Esophagus muscularis mucosa (tissue), 4 donors: ENCODE data around the gene TSSK3. TPM values are rescaled to one million over a fixed set of nuclear protein-coding genes. Genes with fewer than 3 reads are reported as not detected.

Source experiments
- DNase-seq: peaks from one replicate; pipeline ENCODE4 v3.0.0-alpha.2; 2017; ENCODE audit errors: extremely low spot score
- H3K27ac ChIP-seq, 4 donors: fragments of 200-600 bp; sonication (generic); replicated peaks in 1 of 4; 1 replicate in 3 of 4; 2 replicates in 1 of 4; pipeline ENCODE4 v1.5.1; 2016 to 2019; ENCODE audit warnings: mild to moderate bottlenecking in 1 of 4
- H3K27me3 ChIP-seq, 4 donors: fragments of 200-600 bp; sonication (generic); one replicate each; pipeline versions ENCODE4 v1.5.1 to v1.6.0; 2016 to 2019
- H3K36me3 ChIP-seq, 4 donors: fragments of 200-600 bp; sonication (generic); one replicate each; pipeline ENCODE4 v1.5.1; 2016 to 2019
- H3K4me1 ChIP-seq, 4 donors: fragments of 200-600 bp; sonication (generic); one replicate each; pipeline ENCODE4 v1.5.1; 2016 to 2019
- H3K4me3 ChIP-seq, 4 donors: fragments of 200-600 bp; sonication (generic); 1 replicate in 2 of 4; 2 replicates in 2 of 4; pipeline ENCODE4 v1.5.1; 2016 to 2019; ENCODE audit warnings: mild to moderate bottlenecking in 4 of 4, moderate library complexity in 1 of 4
- H3K9me3 ChIP-seq, 4 donors: fragments of 200-600 bp; sonication (generic); 1 replicate in 3 of 4; 2 replicates in 1 of 4; pipeline ENCODE4 v1.5.1; 2016 to 2019
- EP300 ChIP-seq: sonication (generic); formaldehyde crosslinking; IDR thresholded peaks from one replicate; pipeline ENCODE4 v1.6.1; 2017; ENCODE audit warnings: antibody characterized with exemption
- POLR2A ChIP-seq: fragments of 450-650 bp; IDR thresholded peaks from one replicate; pipeline ENCODE4 v1.6.1; 2017; ENCODE audit warnings: antibody characterized with exemption, moderate library complexity, mild to moderate bottlenecking, low read depth
- POLR2AphosphoS5 ChIP-seq, 2 donors: sonication (generic); formaldehyde crosslinking; IDR thresholded peaks; one replicate each; pipeline ENCODE4 v1.6.1; 2017; ENCODE audit warnings: antibody characterized with exemption in 2 of 2
- WGBS: methylation state at CpG from one replicate; pipeline ENCODE4 v1.1.5; 2018; 5-methylcytosine and 5-hydroxymethylcytosine counted together
- intact Hi-C: fragments of 100-400 bp; cut with DNase I; formaldehyde crosslinking; loops from one replicate; pipeline ENCODE4 v1.15.1; 2023
- total RNA-seq, 4 donors: library from RNA; depleted of rRNA; stranded (reverse); fragments of >200 nt; gene quantifications; one replicate each; pipeline versions ENCODE4 v1.1.0 to v1.2.1, GENCODE V29; 2016
- TF ChIP-seq, protein P1 (sequence below), 3 experiments: fragments of 200-600 bp in 2 of 3; fragments of 450-650 bp in 1 of 3; sonication (generic) in 2 of 3; IDR thresholded peaks; one replicate each; pipeline ENCODE4 v1.5.1; 2017 to 2019; ENCODE audit warnings: antibody characterized with exemption in 3 of 3, mild to moderate bottlenecking in 2 of 3, moderate library complexity in 1 of 3

TSSK3 gene
- total RNA-seq, 4 donors from 2014 or later: 0.86 to 3.7 TPM; not detected in 2

DNA sequence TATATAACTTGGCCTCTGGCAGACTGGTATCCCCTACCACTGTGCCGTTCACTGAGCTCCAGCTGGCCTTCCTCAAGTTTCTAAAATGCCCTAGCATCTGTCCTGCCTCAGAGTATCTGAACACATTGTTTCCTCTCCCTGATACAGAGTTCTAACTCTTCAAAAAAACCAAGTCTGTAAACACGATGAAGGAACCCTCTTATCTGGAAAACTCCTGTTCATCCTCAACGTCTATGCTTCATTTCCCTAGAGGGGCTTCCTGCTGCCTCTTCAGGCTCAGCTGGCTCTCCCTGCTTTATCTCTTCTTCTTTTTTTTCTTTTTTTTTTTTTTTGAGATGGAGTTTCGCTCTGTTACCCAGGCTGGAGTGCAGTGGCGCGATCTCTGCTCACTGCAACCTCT, 26.3 kb downstream of the TSSK3 start:
- TF ChIP-seq POLR2AphosphoS5 (IDR thresholded peaks at IDR 0.05): no peak
- TF ChIP-seq EP300: no peak
- TF ChIP-seq POLR2A: no peak
- TF ChIP-seq, protein P1, sequence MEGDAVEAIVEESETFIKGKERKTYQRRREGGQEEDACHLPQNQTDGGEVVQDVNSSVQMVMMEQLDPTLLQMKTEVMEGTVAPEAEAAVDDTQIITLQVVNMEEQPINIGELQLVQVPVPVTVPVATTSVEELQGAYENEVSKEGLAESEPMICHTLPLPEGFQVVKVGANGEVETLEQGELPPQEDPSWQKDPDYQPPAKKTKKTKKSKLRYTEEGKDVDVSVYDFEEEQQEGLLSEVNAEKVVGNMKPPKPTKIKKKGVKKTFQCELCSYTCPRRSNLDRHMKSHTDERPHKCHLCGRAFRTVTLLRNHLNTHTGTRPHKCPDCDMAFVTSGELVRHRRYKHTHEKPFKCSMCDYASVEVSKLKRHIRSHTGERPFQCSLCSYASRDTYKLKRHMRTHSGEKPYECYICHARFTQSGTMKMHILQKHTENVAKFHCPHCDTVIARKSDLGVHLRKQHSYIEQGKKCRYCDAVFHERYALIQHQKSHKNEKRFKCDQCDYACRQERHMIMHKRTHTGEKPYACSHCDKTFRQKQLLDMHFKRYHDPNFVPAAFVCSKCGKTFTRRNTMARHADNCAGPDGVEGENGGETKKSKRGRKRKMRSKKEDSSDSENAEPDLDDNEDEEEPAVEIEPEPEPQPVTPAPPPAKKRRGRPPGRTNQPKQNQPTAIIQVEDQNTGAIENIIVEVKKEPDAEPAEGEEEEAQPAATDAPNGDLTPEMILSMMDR (IDR thresholded peaks at IDR 0.05): no peak
- Histone ChIP-seq H3K27me3 (no peaks in the 10 kb centered on the region), H3K4me3 (no peak overlapping the region), H3K27ac (no peak overlapping the region), H3K4me1 (peaks cover 22 to 43% (median 35%) of the 10 kb centered on the region in 4 donors), H3K9me3 (no peaks in the 10 kb centered on the region), H3K36me3 (peaks cover 35 to 96% (median 75%) of the 10 kb centered on the region in 4 donors)
- intact Hi-C loops: no loop called here
- WGBS: 85% methylated on average over 6 of the region's 6 CpGs
- no peak for DNase-seq

DNA sequence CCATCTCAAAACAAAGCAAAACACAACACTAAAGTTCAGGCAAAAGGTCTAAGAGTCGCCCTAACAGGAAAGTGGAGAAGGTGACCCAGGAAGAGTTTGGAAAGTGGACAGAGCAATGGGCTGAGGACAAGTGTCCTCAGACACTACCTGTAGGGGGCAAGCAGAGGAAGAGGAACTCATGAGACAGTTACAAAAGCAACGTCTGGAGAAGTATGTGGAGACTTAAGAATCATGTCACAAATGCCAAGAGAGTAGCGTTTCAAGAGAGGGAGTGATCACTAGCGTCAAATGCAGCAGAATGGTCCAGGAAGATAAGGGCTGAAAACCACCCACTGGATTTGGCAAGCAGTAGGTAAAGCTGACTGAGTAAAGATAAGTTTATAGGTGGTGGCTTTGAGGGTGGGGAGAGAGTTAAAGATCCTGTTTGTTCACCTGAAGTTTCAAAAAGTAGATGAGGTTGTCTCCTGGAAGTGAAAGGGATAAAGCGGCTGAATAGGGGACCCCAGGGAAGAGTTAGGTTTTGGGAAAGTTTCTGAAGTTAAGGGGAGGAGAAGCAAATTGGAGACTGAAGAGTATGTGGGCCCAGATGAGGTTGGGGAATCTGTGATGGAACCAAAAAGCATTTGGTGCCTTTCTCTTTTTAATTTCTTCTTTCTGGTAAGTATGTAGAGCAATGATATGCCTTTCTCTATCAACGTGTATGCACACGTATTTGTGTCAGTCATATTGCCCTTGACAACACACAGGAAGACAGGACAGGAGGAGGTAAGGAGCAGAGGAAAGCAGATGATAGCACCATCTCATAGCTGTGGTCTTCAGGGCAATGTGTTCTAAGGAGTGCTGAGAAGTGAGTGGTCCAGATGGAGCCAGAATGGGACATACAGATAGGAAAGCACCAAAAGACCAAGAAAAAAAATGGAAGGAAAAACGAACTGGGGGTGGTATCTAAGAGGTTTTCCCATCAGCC, 28.8 kb downstream of the TSSK3 start:
- H3K9me3 ChIP-seq: no peaks in the 10 kb centered on the region
- H3K4me1 ChIP-seq: peaks cover 22 to 58% (median 48%) of the 10 kb centered on the region in 4 donors
- no peaks in the 10 kb centered on the region for H3K27me3 ChIP-seq
- DNase-seq: no peak
- 72% methylated on average over 8 of the region's 8 CpGs for WGBS
- H3K27ac ChIP-seq: no peak overlapping the region
- TF ChIP-seq POLR2AphosphoS5 (IDR thresholded peaks at IDR 0.05): no peak
- TF ChIP-seq, protein P1 (IDR thresholded peaks at IDR 0.05): no peak
- no peak for TF ChIP-seq EP300
- no peak for TF ChIP-seq POLR2A
- no peak overlapping the region for H3K4me3 ChIP-seq
- intact Hi-C loops: no loop called here
- H3K36me3 ChIP-seq: peaks cover 21 to 71% (median 50%) of the 10 kb centered on the region in 4 donors

DNA sequence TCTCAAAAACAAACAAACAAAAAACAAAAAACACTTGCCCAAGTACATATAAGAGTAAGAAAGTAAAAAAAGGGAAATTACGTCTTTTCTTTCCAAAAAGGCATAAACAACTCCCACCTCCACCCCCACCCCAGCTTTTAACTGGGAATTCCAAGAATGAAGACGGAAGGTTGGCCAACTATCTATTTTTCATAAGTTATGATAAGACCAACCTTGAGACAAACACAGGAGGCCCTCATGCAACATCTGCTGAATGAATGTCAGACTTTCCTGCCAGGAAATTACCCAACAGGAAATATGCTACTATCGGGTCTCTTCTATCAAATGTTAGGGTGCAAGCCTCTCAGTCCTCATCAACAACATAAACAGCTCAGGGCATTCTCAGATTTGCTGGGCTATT, 30.0 kb downstream of the TSSK3 start:
- DNase-seq: no peak
- no peak overlapping the region for H3K27ac ChIP-seq
- H3K4me1 ChIP-seq: peaks cover 22 to 58% (median 48%) of the 10 kb centered on the region in 4 donors
- TF ChIP-seq, protein P1 (IDR thresholded peaks at IDR 0.05): no peak
- TF ChIP-seq POLR2A (no peak), POLR2AphosphoS5 (IDR thresholded peaks at IDR 0.05) (no peak), EP300 (no peak)
- WGBS: 53% methylated on average over 3 of the region's 3 CpGs
- H3K27me3 ChIP-seq: no peaks in the 10 kb centered on the region
- H3K36me3 ChIP-seq: peaks cover 11 to 59% (median 40%) of the 10 kb centered on the region in 4 donors
- no peaks in the 10 kb centered on the region for H3K9me3 ChIP-seq
- intact Hi-C loops: no loop called here
- peak overlapping the region in 1 of 4 donors; percentile 71 for H3K4me3 ChIP-seq

DNA sequence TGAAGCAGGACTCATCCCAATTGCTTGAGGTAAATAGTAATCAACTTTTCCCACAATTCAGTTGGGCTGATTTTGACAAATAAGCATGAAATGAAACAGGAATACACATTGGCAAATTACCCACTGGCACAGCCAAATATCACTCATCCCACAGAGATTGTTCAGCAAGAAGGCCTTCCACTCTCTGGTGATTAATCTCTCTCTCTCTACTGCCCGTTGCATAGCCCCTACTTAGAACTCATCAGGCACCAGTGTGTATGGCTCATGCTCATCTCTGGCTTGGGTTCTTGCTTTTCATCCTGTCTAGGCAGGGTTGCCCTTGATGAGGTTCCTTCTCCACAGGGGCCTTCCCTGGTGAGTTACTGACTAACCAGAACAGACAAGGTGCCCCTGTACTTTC, 30.8 kb downstream of the TSSK3 start:
- DNase-seq: no peak
- Histone ChIP-seq H3K4me1 (peaks cover 22 to 58% (median 48%) of the 10 kb centered on the region in 4 donors), H3K36me3 (peaks cover 5 to 51% (median 34%) of the 10 kb centered on the region in 4 donors), H3K9me3 (no peaks in the 10 kb centered on the region), H3K27me3 (no peaks in the 10 kb centered on the region), H3K27ac (peak overlapping the region; percentile 89 to 96 (median 90)), H3K4me3 (peak overlapping the region; percentile 71 to 90 (median 80))
- intact Hi-C loops: no loop called here
- TF ChIP-seq, protein P1 (IDR thresholded peaks at IDR 0.05): no peak
- no peak for TF ChIP-seq EP300
- no peak for TF ChIP-seq POLR2A
- no peak for TF ChIP-seq POLR2AphosphoS5 (IDR thresholded peaks at IDR 0.05)
- WGBS: 64% methylated on average over 1 of the region's 1 CpG
